ENCODE data around the gene ORAI1.

- no peak for TF ChIP-seq POLR2A (IDR thresholded peaks at IDR 0.05)
- TF ChIP-seq CTCF (IDR thresholded peaks at IDR 0.05): no peak
- no peak for TF ChIP-seq EP300 (IDR thresholded peaks at IDR 0.05; ENCODE audit: low read depth)
Measured at GRCh38 chr12:121649819-121650353, 23.6 kb downstream of the ORAI1 start.
